ENCODE data around the gene LAMA3. TPM values are rescaled to one million over a fixed set of nuclear protein-coding genes. Genes with fewer than 3 reads are reported as not detected.

LAMA3 gene
- total RNA-seq, 1 donor from 2014 or later, result 3.5 TPM

DNA sequence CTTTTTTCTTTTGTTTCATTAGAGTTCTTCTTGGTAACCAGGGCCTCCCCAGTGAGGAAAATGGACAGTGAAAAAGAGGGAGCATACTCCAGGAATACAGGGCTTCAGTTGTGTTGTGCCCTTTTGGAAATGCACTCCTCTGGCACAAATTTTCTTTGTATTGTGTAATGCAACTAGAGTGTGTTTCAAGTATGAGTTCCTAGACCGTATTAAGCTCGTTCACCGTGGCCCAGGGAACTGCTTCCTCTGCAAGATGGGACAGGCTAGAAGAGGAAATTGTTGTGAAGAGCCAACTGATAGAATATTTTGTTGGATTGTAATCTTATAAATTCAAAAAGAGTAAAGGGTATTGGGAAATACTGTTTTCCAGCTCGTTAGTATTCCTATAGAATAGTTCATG lies 188.1 kb downstream of the LAMA3 start:
- Histone ChIP-seq H3K27ac (replicated peaks) (no peak overlapping the region), H3K9me3 (replicated peaks) (no peaks in the 10 kb centered on the region), H3K36me3 (peaks cover 3% of the 10 kb centered on the region), H3K27me3 (ENCODE audit: low read depth) (no peaks in the 10 kb centered on the region), H3K4me1 (peaks cover 3% of the 10 kb centered on the region), H3K4me3 (no peak overlapping the region)
- no peak for TF ChIP-seq CTCF (IDR thresholded peaks at IDR 0.05; ENCODE audit: borderline replicate concordance)
- DNase-seq, result no peak
- intact Hi-C loops (cut with micrococcal nuclease), result no loop called here

GRCh38 chr18:23878336-23878900 lies 189.2 kb downstream of the LAMA3 start:
- Histone ChIP-seq H3K4me1 (peaks cover 8% of the 10 kb centered on the region), H3K27me3 (ENCODE audit: low read depth) (no peaks in the 10 kb centered on the region), H3K9me3 (replicated peaks) (no peaks in the 10 kb centered on the region), H3K36me3 (peaks cover 3% of the 10 kb centered on the region), H3K27ac (replicated peaks) (no peak overlapping the region), H3K4me3 (no peak overlapping the region)
- DNase-seq, result no peak
- TF ChIP-seq CTCF (IDR thresholded peaks at IDR 0.05; ENCODE audit: borderline replicate concordance), result no peak
- intact Hi-C loops (cut with micrococcal nuclease), result no loop called here

DNA sequence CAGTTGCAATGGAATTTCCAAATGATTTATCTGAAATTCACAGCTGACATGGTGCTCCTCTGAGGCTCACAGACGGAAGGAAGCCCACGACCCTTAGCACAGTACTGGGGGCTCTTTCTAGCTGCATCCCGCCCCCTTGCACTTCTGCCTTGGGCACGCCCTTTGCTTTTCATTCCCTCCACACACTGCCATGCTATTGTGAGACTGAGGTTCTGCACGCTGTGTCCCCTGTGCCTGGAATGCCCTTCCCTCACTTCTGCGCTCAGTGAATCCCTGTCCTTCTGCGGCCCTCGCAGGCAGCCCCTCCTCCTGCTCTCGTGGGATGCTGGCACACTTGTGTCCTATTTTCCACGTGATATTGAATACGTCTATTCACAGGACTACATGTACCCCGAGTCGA lies 189.9 kb downstream of the LAMA3 start:
- intact Hi-C loops (cut with micrococcal nuclease), result no loop called here

GRCh38 chr18:23879544-23879943 lies 190.3 kb downstream of the LAMA3 start:
- Histone ChIP-seq H3K27ac (replicated peaks) (no peak overlapping the region), H3K36me3 (peaks cover 3% of the 10 kb centered on the region), H3K4me1 (peaks cover 10% of the 10 kb centered on the region), H3K27me3 (ENCODE audit: low read depth) (no peaks in the 10 kb centered on the region), H3K9me3 (replicated peaks) (no peaks in the 10 kb centered on the region), H3K4me3 (no peak overlapping the region)
- intact Hi-C loops (cut with micrococcal nuclease), result no loop called here
- DNase-seq, result no peak
- TF ChIP-seq CTCF (IDR thresholded peaks at IDR 0.05; ENCODE audit: borderline replicate concordance), result no peak

More for the DNA sequence above, 189.9 kb downstream of the LAMA3 start:
- H3K27ac ChIP-seq (replicated peaks), result no peak overlapping the region
- peaks cover 11% of the 10 kb centered on the region for H3K4me1 ChIP-seq
- no peak for TF ChIP-seq CTCF (IDR thresholded peaks at IDR 0.05; ENCODE audit: borderline replicate concordance)
- H3K9me3 ChIP-seq (replicated peaks), result no peaks in the 10 kb centered on the region
- no peak overlapping the region for H3K4me3 ChIP-seq
- H3K36me3 ChIP-seq, result peaks cover 3% of the 10 kb centered on the region
- no peaks in the 10 kb centered on the region for H3K27me3 ChIP-seq (ENCODE audit: low read depth)
- DNase-seq, result no peak

DNA sequence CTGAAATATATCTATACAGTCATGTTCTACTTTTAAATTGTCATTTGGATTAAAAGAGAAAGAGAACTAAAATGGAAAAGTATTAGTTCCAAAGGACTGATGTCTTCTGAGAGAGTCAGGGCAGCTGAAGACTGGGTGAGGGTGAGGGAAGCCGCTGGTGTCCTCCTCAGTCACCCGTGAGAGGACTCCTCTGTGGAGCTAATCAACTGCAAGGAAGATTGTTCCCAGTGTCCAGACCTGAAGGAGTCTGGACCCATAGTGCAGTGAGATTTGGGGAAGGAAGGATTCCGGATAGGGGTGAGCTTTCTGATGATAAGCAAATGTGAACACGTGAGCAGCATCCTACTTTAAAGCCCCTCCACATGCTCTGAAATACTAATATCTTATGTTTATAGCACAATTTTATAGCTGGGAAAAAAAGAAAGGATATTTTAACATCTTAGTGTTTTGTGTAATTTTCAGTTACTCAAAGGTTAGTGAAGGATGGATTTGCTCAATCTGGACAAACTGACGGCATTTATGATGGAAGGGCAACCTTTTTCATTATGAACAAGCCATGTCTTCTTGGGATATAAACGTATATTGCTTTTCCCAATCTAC lies 190.8 kb downstream of the LAMA3 start:
- no peak for DNase-seq
- no peak overlapping the region for H3K27ac ChIP-seq (replicated peaks)
- intact Hi-C loops (cut with micrococcal nuclease), result no loop called here
- peaks cover 3% of the 10 kb centered on the region for H3K36me3 ChIP-seq
- no peak for TF ChIP-seq CTCF (IDR thresholded peaks at IDR 0.05; ENCODE audit: borderline replicate concordance)
- no peaks in the 10 kb centered on the region for H3K9me3 ChIP-seq (replicated peaks)
- H3K27me3 ChIP-seq (ENCODE audit: low read depth), result no peaks in the 10 kb centered on the region
- no peak overlapping the region for H3K4me3 ChIP-seq
- peaks cover 13% of the 10 kb centered on the region for H3K4me1 ChIP-seq
